Thyroid gland (tissue), 4 donors: ENCODE data around the gene GALNT13.

ENCODE experiments used
- CTCF ChIP-seq, 6 experiments: fragments of 200-600 bp in 3 of 6; fragments of 450-650 bp in 3 of 6; sonication (generic) in 3 of 6; IDR thresholded peaks; one replicate each; pipeline ENCODE4 v1.5.1; 2016 to 2019; ENCODE audit warnings: antibody characterized with exemption in 6 of 6, mild to moderate bottlenecking in 2 of 6, inconsistent platforms in 1 of 6, moderate library complexity in 1 of 6
- POLR2A ChIP-seq, 2 donors: fragments of 450-650 bp; IDR thresholded peaks; one replicate each; pipeline ENCODE4 v1.6.1; 2017; ENCODE audit warnings: antibody characterized with exemption in 2 of 2, mild to moderate bottlenecking in 2 of 2, moderate library complexity in 1 of 2

- TF ChIP-seq CTCF (IDR thresholded peaks at IDR 0.05) (no peak), POLR2A (IDR thresholded peaks at IDR 0.05) (no peak)
Measured at GRCh38 chr2:154170400-154170799, 298.7 kb downstream of the GALNT13 start.
